Mesothelial cell of epicardium (in vitro differentiated cells): Measurements from ENCODE around the gene CNIH4. TPM values are rescaled to one million over a fixed set of nuclear protein-coding genes. Genes with fewer than 3 reads are reported as not detected.
"Not testable (repeated sequence)": the region's sequence is repeated elsewhere in the genome, so short reads cannot be mapped to it uniquely, and the experiment has no call there.

Experiments
- DNase-seq, 2 experiments: peaks; one replicate each; pipeline ENCODE4 v3.0.0; 2021; ENCODE audit warnings: low spot score in 2 of 2; ENCODE audit not compliant: unreplicated experiment in 2 of 2
- H3K27ac Mint-ChIP-seq: 2 replicates; pipeline ENCODE4 v1.8.0; 2021; ENCODE audit warnings: mixed read lengths
- H3K27me3 Mint-ChIP-seq: 2 replicates; pipeline ENCODE4 v1.8.0; 2021; ENCODE audit warnings: low read depth, mixed read lengths
- H3K36me3 Mint-ChIP-seq: 2 replicates; pipeline ENCODE4 v1.8.0; 2021; ENCODE audit warnings: mixed read lengths
- H3K4me1 Mint-ChIP-seq: 2 replicates; pipeline ENCODE4 v1.8.0; 2021; ENCODE audit warnings: mixed read lengths
- H3K4me3 Mint-ChIP-seq: 2 replicates; pipeline ENCODE4 v1.8.0; 2021; ENCODE audit warnings: mild to moderate bottlenecking, moderate library complexity, mixed read lengths
- H3K9me3 Mint-ChIP-seq: 2 replicates; pipeline ENCODE4 v1.8.0; 2021; ENCODE audit warnings: mixed read lengths
- total RNA-seq: library from RNA; stranded (reverse); gene quantifications from 3 replicates; pipeline ENCODE4 v1.2.1, GENCODE V29; 2021
- TF ChIP-seq, protein P1 (sequence below): fragments of 200-600 bp; sonication (generic); IDR thresholded peaks from one replicate; pipeline ENCODE4 v1.5.0; 2021; ENCODE audit warnings: antibody characterized with exemption; ENCODE audit not compliant: unreplicated experiment

Gene CNIH4
- total RNA-seq, 1 donor from 2014 or later = 40.2 TPM

- no peaks in the 10 kb centered on the region for H3K27me3 Mint-ChIP-seq
- TF ChIP-seq, protein P1, sequence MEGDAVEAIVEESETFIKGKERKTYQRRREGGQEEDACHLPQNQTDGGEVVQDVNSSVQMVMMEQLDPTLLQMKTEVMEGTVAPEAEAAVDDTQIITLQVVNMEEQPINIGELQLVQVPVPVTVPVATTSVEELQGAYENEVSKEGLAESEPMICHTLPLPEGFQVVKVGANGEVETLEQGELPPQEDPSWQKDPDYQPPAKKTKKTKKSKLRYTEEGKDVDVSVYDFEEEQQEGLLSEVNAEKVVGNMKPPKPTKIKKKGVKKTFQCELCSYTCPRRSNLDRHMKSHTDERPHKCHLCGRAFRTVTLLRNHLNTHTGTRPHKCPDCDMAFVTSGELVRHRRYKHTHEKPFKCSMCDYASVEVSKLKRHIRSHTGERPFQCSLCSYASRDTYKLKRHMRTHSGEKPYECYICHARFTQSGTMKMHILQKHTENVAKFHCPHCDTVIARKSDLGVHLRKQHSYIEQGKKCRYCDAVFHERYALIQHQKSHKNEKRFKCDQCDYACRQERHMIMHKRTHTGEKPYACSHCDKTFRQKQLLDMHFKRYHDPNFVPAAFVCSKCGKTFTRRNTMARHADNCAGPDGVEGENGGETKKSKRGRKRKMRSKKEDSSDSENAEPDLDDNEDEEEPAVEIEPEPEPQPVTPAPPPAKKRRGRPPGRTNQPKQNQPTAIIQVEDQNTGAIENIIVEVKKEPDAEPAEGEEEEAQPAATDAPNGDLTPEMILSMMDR = no peak
- H3K36me3 Mint-ChIP-seq = peaks cover 6% of the 10 kb centered on the region
- H3K9me3 Mint-ChIP-seq = peaks cover 10% of the 10 kb centered on the region
- H3K4me3 Mint-ChIP-seq = no peak overlapping the region
- peaks cover 3% of the 10 kb centered on the region for H3K4me1 Mint-ChIP-seq
- no peak for DNase-seq
- no peak overlapping the region for H3K27ac Mint-ChIP-seq
Measured at GRCh38 chr1:224343679-224344078, 13.0 kb upstream of the CNIH4 start.

DNA sequence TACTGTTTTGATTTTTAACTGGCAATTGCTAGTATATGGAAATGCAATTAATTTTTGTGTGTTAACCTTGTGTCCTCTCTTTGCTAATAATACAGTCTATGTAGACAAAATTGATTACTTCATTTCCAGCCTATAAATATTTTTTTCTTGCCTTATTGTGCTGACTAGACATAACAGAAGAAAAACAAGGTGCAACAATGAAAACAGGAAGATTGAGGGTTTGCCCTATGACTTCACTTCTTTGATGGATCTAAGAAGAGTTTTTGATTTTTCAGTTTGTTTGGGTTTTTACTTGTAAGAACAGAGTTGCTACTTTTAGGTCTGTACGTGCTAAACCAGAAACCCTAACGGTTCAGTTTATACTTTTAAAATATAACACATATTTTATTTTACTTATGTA lies 8.5 kb upstream of the CNIH4 start:
- Mint-ChIP-seq H3K27ac (no peak overlapping the region), H3K4me3 (no peak overlapping the region), H3K9me3 (peaks cover under 1% of the 10 kb centered on the region), H3K4me1 (no peaks in the 10 kb centered on the region), H3K27me3 (no peaks in the 10 kb centered on the region), H3K36me3 (no peaks in the 10 kb centered on the region)
- DNase-seq = no peak
- TF ChIP-seq, protein P1 = no peak

DNA sequence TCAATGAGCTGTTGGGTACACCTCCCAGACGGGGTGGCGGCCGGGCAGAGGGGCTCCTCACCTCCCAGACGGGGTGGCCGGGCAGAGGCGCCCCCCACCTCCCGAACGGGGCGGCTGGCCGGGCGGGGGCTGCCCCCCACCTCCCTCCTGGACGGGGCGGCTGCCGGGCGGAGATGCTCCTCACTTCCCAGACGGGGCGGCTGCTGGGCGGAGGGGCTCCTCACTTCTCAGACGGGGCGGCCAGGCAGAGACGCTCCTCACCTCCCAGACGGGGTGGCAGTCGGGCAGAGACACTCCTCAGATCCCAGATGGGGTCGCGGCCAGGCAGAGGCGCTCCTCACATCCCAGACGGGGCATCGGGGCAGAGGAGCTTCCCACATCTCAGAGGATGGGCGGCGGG lies 7.0 kb upstream of the CNIH4 start:
- not testable (repeated sequence) for H3K27ac Mint-ChIP-seq, H3K27me3 Mint-ChIP-seq, H3K9me3 Mint-ChIP-seq, DNase-seq, H3K36me3 Mint-ChIP-seq, H3K4me3 Mint-ChIP-seq, H3K4me1 Mint-ChIP-seq

GRCh38 chr1:224352436-224353085 lies 4.1 kb upstream of the CNIH4 start:
- H3K27me3 Mint-ChIP-seq, H3K36me3 Mint-ChIP-seq, DNase-seq, H3K4me3 Mint-ChIP-seq, H3K9me3 Mint-ChIP-seq, H3K4me1 Mint-ChIP-seq, H3K27ac Mint-ChIP-seq: not testable (repeated sequence)

GRCh38 chr1:224353975-224354925 lies 2.4 kb upstream of the CNIH4 start:
- H3K36me3 Mint-ChIP-seq = peaks cover 2% of the 10 kb centered on the region
- H3K4me1 Mint-ChIP-seq = peaks cover 19% of the 10 kb centered on the region

GRCh38 chr1:224357626-224358124 lies 996 bp downstream of the CNIH4 start:
- no peaks in the 10 kb centered on the region for H3K9me3 Mint-ChIP-seq
- peaks cover 5% of the 10 kb centered on the region for H3K36me3 Mint-ChIP-seq
- H3K27me3 Mint-ChIP-seq = no peaks in the 10 kb centered on the region
- TF ChIP-seq, protein P1 = no peak
- no peak for DNase-seq
- H3K4me1 Mint-ChIP-seq = peaks cover 20% of the 10 kb centered on the region
- H3K27ac Mint-ChIP-seq = peak overlapping the region; percentile 84
- peak overlapping the region; percentile 79 for H3K4me3 Mint-ChIP-seq

More at GRCh38 chr1:224353975-224354925, 2.4 kb upstream of the CNIH4 start:
- Mint-ChIP-seq H3K4me3 (no peak overlapping the region), H3K27me3 (no peaks in the 10 kb centered on the region), H3K27ac (no peak overlapping the region), H3K9me3 (no peaks in the 10 kb centered on the region)
- no peak for DNase-seq
- TF ChIP-seq, protein P1 = no peak
